Cardiac septum (tissue), 1 donor: Measurements from ENCODE around the gene TAF11L2. TPM values are rescaled to one million over a fixed set of nuclear protein-coding genes. Genes with fewer than 3 reads are reported as not detected.
"Not testable (repeated sequence)": the region's sequence is repeated elsewhere in the genome, so short reads cannot be mapped to it uniquely, and the experiment has no call there.

Source experiments
- DNase-seq: peaks from one replicate; pipeline ENCODE4 v3.0.0-alpha.2; 2020; ENCODE audit warnings: low spot score
- intact Hi-C: fragments of 100-400 bp; cut with DNase I; formaldehyde crosslinking; loops from one replicate; pipeline ENCODE4 v1.14.0; 2022
- total RNA-seq: library from RNA; stranded (reverse); fragmentation: NEBNext Ultra II Directional; extraction: Animal tissue kit (Norgen Biotek cat#: 25700); gene quantifications from one replicate; pipeline ENCODE4 v1.2.1, GENCODE V29; 2021
- donor health status: DM: no; HTN: no; CAD: no.

TAF11L2 gene
- total RNA-seq, 1 donor from 2014 or later = not detected

GRCh38 chr5:17521501-17521900 lies 23.5 kb downstream of the TAF11L2 start, which contains the start of gene TAF11L4:
Gene TAF11L4 (plus strand): TSS chr5:17521801.
- intact Hi-C loops, DNase-seq: not testable (repeated sequence)

- intact Hi-C loops, DNase-seq: not testable (repeated sequence)
Observed at GRCh38 chr5:17524935-17525334, 26.9 kb downstream of the TAF11L2 start, which contains the start of gene TAF11L5. Gene TAF11L5 (plus strand): TSS chr5:17525235.

DNA sequence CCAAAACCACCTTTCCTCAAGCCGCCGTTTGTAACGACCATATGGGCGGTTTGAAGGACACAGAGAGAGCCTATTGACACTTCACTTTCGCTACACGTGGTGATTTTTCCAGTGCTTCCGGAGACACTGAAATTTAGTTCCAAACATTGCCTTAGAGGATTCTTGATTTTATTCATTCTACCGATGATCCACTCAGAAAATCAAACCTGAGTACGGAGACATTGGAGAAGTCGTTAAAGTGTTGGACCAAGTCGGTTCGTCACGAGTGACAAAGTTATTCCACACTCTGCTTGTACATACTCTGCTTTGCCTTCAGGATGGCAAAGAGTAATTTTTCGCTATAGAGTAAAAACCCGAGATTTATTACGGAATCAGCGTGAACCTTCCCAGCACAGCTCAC lies 28.5 kb downstream of the TAF11L2 start:
- peak; percentile 86 for DNase-seq
- intact Hi-C loops = not testable (repeated sequence)

DNA sequence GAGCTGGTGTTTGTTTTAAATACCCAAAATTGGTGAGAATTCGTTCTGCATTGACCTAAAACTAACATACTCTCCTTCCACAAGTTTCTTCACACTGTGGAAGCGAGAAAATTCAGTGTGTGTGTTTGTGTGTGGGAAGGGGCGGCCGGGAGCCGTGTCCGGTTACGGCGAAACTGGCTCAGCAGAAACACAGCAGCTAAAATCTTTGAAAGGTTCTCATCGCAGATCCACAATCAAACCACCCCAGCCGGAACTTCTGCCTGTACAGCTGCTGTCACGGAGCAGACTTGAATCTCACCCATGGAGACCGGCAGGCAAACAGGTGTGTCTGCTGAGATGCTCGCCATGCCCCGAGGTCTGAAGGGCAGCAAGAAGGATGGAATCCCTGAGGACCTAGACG lies 30.3 kb downstream of the TAF11L2 start, which contains the start of gene TAF11L6:
Gene TAF11L6, plus strand, starts transcription at position 301 of the 400 bp plus-strand sequence.
- DNase-seq, intact Hi-C loops: not testable (repeated sequence)

Other genes with a start within 250 kb of the TAF11L2 start
- not detected for gene TAF11L3, start 20.1 kb downstream of the TAF11L2 start, total RNA-seq
- gene TAF11L4, start 23.6 kb downstream of the TAF11L2 start, total RNA-seq = not detected
- not detected for gene TAF11L5, start 27.0 kb downstream of the TAF11L2 start, total RNA-seq
- not detected for gene TAF11L6, start 30.4 kb downstream of the TAF11L2 start, total RNA-seq
- gene TAF11L7, start 87.5 kb downstream of the TAF11L2 start, total RNA-seq = not detected
- gene TAF11L8, start 92.7 kb downstream of the TAF11L2 start, total RNA-seq = not detected
- gene TAF11L9, start 96.2 kb downstream of the TAF11L2 start, total RNA-seq = not detected
- not detected for gene TAF11L10, start 99.6 kb downstream of the TAF11L2 start, total RNA-seq
- gene TAF11L11, start 106.0 kb downstream of the TAF11L2 start, total RNA-seq = not detected
- not detected for gene TAF11L12, start 112.2 kb downstream of the TAF11L2 start, total RNA-seq
- not detected for gene TAF11L13, start 133.9 kb downstream of the TAF11L2 start, total RNA-seq
- not detected for gene TAF11L14, start 136.2 kb downstream of the TAF11L2 start, total RNA-seq